Suprapubic skin (tissue), 4 donors: ENCODE measurements around the gene IFIT1B. TPM values are rescaled to one million over a fixed set of nuclear protein-coding genes. Genes with fewer than 3 reads are reported as not detected.
A peak's percentile ranks its signal among the peaks of the same experiment; 100 is the strongest.

Experiments used
- DNase-seq, 2 donors: peaks; one replicate each; pipeline ENCODE4 v3.0.0-alpha.2; 2019; ENCODE audit warnings: low spot score in 2 of 2
- H3K27ac ChIP-seq: fragments of 200-600 bp; sonication (generic); one replicate; pipeline ENCODE4 v1.5.1; 2019
- H3K27me3 ChIP-seq: fragments of 200-600 bp; sonication (generic); one replicate; pipeline ENCODE4 v1.5.1; 2019
- H3K36me3 ChIP-seq: fragments of 200-600 bp; sonication (generic); one replicate; pipeline ENCODE4 v1.5.1; 2019
- H3K4me1 ChIP-seq: fragments of 200-600 bp; sonication (generic); one replicate; pipeline ENCODE4 v1.5.1; 2019
- H3K4me3 ChIP-seq: fragments of 200-600 bp; sonication (generic); one replicate; pipeline ENCODE4 v1.5.1; 2019; ENCODE audit warnings: mild to moderate bottlenecking
- H3K9me3 ChIP-seq: fragments of 200-600 bp; sonication (generic); one replicate; pipeline ENCODE4 v1.5.1; 2019
- CTCF ChIP-seq, 2 donors: fragments of 200-600 bp in 1 of 2; fragments of 450-650 bp in 1 of 2; sonication (generic) in 1 of 2; IDR thresholded peaks; one replicate each; pipeline ENCODE4 v1.5.1; 2016 to 2019; ENCODE audit warnings: antibody characterized with exemption in 2 of 2, mild to moderate bottlenecking in 1 of 2, moderate library complexity in 1 of 2
- EP300 ChIP-seq: sonication (generic); formaldehyde crosslinking; IDR thresholded peaks from one replicate; pipeline ENCODE4 v1.6.1; 2017; ENCODE audit warnings: antibody characterized with exemption
- POLR2A ChIP-seq, 2 donors: fragments of 450-650 bp; IDR thresholded peaks; one replicate each; pipeline ENCODE4 v1.6.1; 2017; ENCODE audit warnings: antibody characterized with exemption in 2 of 2, mild to moderate bottlenecking in 2 of 2, moderate library complexity in 2 of 2
- POLR2AphosphoS5 ChIP-seq, 3 donors: sonication (generic); formaldehyde crosslinking; IDR thresholded peaks; one replicate each; pipeline ENCODE4 v1.6.1; 2017; ENCODE audit warnings: antibody characterized with exemption in 3 of 3
- WGBS: methylation state at CpG from one replicate; pipeline ENCODE4 v1.1.5; 2018; 5-methylcytosine and 5-hydroxymethylcytosine counted together
- total RNA-seq, 4 donors: library from RNA; depleted of rRNA; stranded (reverse); fragments of >200 nt; gene quantifications; one replicate each; pipeline ENCODE4 v1.1.0, GENCODE V29; 2016

The IFIT1B gene
- total RNA-seq, 4 donors from 2014 or later, result not detected

DNA sequence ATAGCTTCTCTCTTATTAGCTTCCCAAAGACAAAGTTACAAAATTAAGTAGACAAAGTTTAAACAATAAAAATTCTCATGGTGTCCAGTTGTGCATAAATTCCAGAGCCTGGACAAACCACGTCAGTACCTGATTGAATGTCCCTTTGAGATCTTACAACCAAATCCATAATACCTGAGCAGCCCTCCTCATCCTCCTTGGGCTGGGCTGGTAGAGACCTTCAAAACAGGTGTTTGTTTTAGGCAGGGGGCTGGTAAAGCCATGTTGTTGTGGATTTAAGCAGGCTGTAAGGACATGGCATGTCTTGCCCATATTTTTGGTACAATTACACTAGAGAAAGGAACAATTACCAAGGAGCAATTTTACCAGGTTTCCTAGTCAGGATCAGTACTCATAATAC, 38.6 kb downstream of the IFIT1B start:
- no peak overlapping the region for H3K4me3 ChIP-seq
- H3K4me1 ChIP-seq, result peaks cover 42% of the 10 kb centered on the region
- no peaks in the 10 kb centered on the region for H3K27me3 ChIP-seq
- no peak for DNase-seq
- H3K9me3 ChIP-seq, result no peaks in the 10 kb centered on the region
- TF ChIP-seq POLR2A (IDR thresholded peaks at IDR 0.05) (no peak), POLR2AphosphoS5 (IDR thresholded peaks at IDR 0.05) (no peak), EP300 (no peak), CTCF (IDR thresholded peaks at IDR 0.05) (no peak)
- 96% methylated on average over 1 of the region's 1 CpG for WGBS
- H3K36me3 ChIP-seq, result peaks cover 14% of the 10 kb centered on the region
- H3K27ac ChIP-seq, result no peak overlapping the region

DNA sequence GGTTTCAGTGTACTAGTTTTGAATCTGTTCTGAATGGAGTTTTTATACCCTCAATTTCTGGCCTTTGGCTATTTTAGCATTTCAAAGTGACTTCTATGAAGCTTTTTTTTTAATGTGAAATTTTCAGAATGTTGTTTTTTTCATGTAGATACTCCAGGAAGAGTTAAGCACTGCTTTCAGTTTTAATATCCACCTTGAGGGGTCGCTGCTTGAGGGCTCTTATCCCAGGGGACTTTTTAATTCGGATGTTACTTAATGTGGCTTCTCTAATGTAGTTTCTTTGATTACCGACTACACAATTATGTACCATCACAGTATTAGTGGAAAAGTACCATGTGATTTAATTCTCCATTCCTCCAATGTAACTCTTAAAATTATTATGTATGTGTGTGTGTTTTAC, 41.7 kb downstream of the IFIT1B start:
- H3K4me1 ChIP-seq, result peaks cover 38% of the 10 kb centered on the region
- TF ChIP-seq CTCF (IDR thresholded peaks at IDR 0.05), result peak in 1 of 2 donors; percentile 11
- no peak for TF ChIP-seq POLR2AphosphoS5 (IDR thresholded peaks at IDR 0.05)
- no peak overlapping the region for H3K27ac ChIP-seq
- no peaks in the 10 kb centered on the region for H3K9me3 ChIP-seq
- 61% methylated on average over 3 of the region's 3 CpGs for WGBS
- peaks cover 17% of the 10 kb centered on the region for H3K36me3 ChIP-seq
- no peak overlapping the region for H3K4me3 ChIP-seq
- DNase-seq, result no peak
- H3K27me3 ChIP-seq, result no peaks in the 10 kb centered on the region

- no peak overlapping the region for H3K27ac ChIP-seq
- WGBS, result 66% methylated on average over 2 of the region's 2 CpGs
- no peak for TF ChIP-seq EP300
- no peak overlapping the region for H3K4me3 ChIP-seq
- no peak for DNase-seq
- H3K36me3 ChIP-seq, result peaks cover 17% of the 10 kb centered on the region
- peaks cover 29% of the 10 kb centered on the region for H3K4me1 ChIP-seq
- H3K27me3 ChIP-seq, result no peaks in the 10 kb centered on the region
- no peaks in the 10 kb centered on the region for H3K9me3 ChIP-seq
These were observed 43.2 kb downstream of the IFIT1B start for GRCh38 chr10:89421018-89421476.

DNA sequence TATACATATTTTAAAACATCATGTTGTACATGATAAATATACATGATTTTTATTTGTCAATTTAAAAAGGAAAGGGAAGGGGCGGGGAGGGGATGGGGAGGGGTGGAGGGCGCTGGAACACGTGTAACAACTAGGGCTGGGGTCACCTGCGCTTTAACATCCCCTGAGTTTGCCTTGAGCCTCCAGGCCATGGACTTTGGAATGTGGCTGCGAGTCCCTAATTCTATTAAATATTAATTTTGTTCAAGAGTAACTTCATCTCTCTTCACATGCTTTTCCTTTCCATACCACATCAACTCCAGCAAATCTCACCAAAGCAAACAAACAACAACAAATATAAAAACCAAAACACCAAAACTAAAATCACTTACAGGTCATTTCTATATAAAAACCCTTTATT, 47.1 kb downstream of the IFIT1B start:
- H3K27ac ChIP-seq, result no peak overlapping the region
- H3K9me3 ChIP-seq, result no peaks in the 10 kb centered on the region
- peaks cover 10% of the 10 kb centered on the region for H3K36me3 ChIP-seq
- DNase-seq, result no peak
- WGBS, result 79% methylated on average over 5 of the region's 5 CpGs
- H3K4me1 ChIP-seq, result peaks cover 10% of the 10 kb centered on the region
- H3K4me3 ChIP-seq, result no peak overlapping the region
- no peak for TF ChIP-seq EP300
- TF ChIP-seq POLR2A (IDR thresholded peaks at IDR 0.05), result no peak
- no peak for TF ChIP-seq POLR2AphosphoS5 (IDR thresholded peaks at IDR 0.05)
- no peak for TF ChIP-seq CTCF (IDR thresholded peaks at IDR 0.05)
- no peaks in the 10 kb centered on the region for H3K27me3 ChIP-seq

DNA sequence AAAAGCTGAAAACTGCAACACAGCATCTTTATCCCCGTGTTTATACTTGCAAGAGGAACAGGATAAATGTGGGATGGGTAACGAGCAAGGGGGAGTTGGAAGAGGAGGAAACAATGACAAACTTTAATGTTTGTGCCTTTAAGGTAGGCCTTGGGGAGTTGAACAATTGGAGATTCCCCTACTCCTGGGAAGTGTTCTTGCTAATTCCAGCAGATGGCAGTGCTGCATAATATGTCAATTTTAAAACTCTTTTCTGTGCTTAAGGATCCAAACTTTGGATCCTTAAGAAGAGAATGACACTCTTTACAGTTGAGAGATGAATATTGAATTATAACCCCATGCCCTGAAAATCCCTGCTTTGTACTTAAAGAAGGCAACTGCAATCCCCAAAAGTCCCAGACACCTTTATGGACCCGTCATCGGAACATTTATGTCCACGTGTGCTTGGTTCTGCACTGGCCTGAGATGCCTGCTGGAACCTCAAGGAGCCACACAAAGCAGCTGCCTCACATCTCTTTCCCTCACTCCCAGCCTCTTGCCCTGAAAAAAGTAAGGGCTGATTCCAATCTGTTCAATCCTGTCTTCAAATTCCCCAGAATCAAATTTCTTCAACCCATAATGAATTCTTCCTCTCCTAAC, 48.5 kb downstream of the IFIT1B start:
- H3K4me3 ChIP-seq, result no peak overlapping the region
- DNase-seq, result no peak
- H3K4me1 ChIP-seq, result no peaks in the 10 kb centered on the region
- no peaks in the 10 kb centered on the region for H3K27me3 ChIP-seq
- no peaks in the 10 kb centered on the region for H3K9me3 ChIP-seq
- H3K36me3 ChIP-seq, result peaks cover 4% of the 10 kb centered on the region
- H3K27ac ChIP-seq, result no peak overlapping the region
- WGBS, result 58% methylated on average over 5 of the region's 5 CpGs
- TF ChIP-seq POLR2AphosphoS5 (IDR thresholded peaks at IDR 0.05) (no peak), CTCF (IDR thresholded peaks at IDR 0.05) (peak; percentile 75 to 83)

DNA sequence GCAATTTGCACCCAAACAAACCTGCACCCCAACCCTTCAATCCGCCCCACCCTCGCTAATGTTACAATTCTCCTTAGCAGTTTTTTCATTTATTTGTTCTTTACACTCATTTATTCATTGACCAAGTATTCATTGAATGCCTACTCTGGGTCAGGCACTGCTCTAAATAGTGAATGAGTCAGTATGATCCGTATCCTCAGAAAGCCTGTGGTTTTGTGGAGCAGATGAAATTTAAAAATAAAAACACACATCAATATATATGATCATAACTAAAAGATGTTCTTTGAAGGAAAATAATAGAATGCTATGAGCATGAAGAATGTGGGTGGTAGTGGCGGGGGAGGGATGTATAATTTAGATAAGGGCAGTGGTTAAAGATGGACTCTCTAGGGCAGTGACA, 49.8 kb downstream of the IFIT1B start:
- no peak for TF ChIP-seq EP300
- TF ChIP-seq POLR2A (IDR thresholded peaks at IDR 0.05), result no peak
- TF ChIP-seq CTCF (IDR thresholded peaks at IDR 0.05), result no peak
- no peak for TF ChIP-seq POLR2AphosphoS5 (IDR thresholded peaks at IDR 0.05)
- Histone ChIP-seq H3K27me3 (no peaks in the 10 kb centered on the region), H3K4me3 (no peak overlapping the region), H3K27ac (no peak overlapping the region), H3K9me3 (no peaks in the 10 kb centered on the region), H3K36me3 (no peaks in the 10 kb centered on the region), H3K4me1 (no peaks in the 10 kb centered on the region)
- DNase-seq, result no peak
- WGBS, result 94% methylated on average over 4 of the region's 4 CpGs
